Small intestine (tissue), 7 donors: ENCODE measurements around the gene TRPM3. TPM values are rescaled to one million over a fixed set of nuclear protein-coding genes. Genes with fewer than 3 reads are reported as not detected.
A peak's percentile ranks its signal among the peaks of the same experiment; 100 is the strongest.

Source experiments
- DNase-seq, 2 donors: peaks; one replicate each; pipeline versions ENCODE4 v3.0.0 to v3.0.0-alpha.2; 2013
- FAIRE-seq: peaks from 2 replicates; lab custom pipeline; 2012; peaks lifted over from hg19 to GRCh38; lab: Jason Lieb, UNC
- H3K27ac ChIP-seq, 3 donors: one replicate each; pipeline ENCODE4 v1.5.1; 2013; ENCODE audit warnings: low read length in 2 of 3, mild to moderate bottlenecking in 2 of 3, control low read depth in 1 of 3, inconsistent platforms in 1 of 3, low read depth in 1 of 3, moderate library complexity in 1 of 3
- H3K27me3 ChIP-seq, 3 donors: one replicate each; pipeline ENCODE4 v1.6.1; 2013; ENCODE audit warnings: low read length in 3 of 3, inconsistent platforms in 1 of 3; ENCODE audit not compliant: control insufficient read depth in 3 of 3, insufficient read depth in 3 of 3
- H3K36me3 ChIP-seq, 3 donors: one replicate each; pipeline ENCODE4 v1.6.1; 2013; ENCODE audit warnings: low read length in 3 of 3, inconsistent platforms in 1 of 3, low read depth in 1 of 3, mild to moderate bottlenecking in 1 of 3, moderate library complexity in 1 of 3; ENCODE audit not compliant: control insufficient read depth in 3 of 3, insufficient read depth in 2 of 3
- H3K4me1 ChIP-seq, 3 donors: one replicate each; pipeline ENCODE4 v1.6.1; 2013; ENCODE audit warnings: low read length in 2 of 3, inconsistent platforms in 1 of 3, low read depth in 1 of 3, mild to moderate bottlenecking in 1 of 3, moderate library complexity in 1 of 3; ENCODE audit not compliant: control insufficient read depth in 3 of 3, insufficient read depth in 2 of 3
- H3K4me3 ChIP-seq, 3 donors: one replicate each; pipeline ENCODE4 v1.5.1; 2013; ENCODE audit warnings: low read length in 3 of 3, control low read depth in 1 of 3, inconsistent platforms in 1 of 3, low read depth in 1 of 3, mild to moderate bottlenecking in 1 of 3, moderate library complexity in 1 of 3
- H3K9me3 ChIP-seq, 2 donors: one replicate each; pipeline ENCODE4 v1.6.1; 2013; ENCODE audit warnings: low read depth in 1 of 2, low read length in 1 of 2; ENCODE audit not compliant: control insufficient read depth in 2 of 2, insufficient read depth in 1 of 2
- WGBS, 3 donors: extraction: QIAGEN DNeasy Blood & Tissue Kit; methylation state at CpG; one replicate each; pipeline ENCODE4 v1.1.7; 2013; 5-methylcytosine and 5-hydroxymethylcytosine counted together
- polyA plus RNA-seq, 4 donors: library from polyadenylated mRNA; stranded (reverse) in 3 of 4; unstranded in 1 of 4; fragments of 200-250 nt in 3 of 4; fragments of 120-200 nt in 1 of 4; gene quantifications; one replicate each; pipeline versions ENCODE4 v1.2.1 to v1.2.3, GENCODE V29; 2013
- donor health status: healthy with polysubstance abuse.
- donor health status: control.
- donor health status: control.
- donor health status: Bipolar disorder and iron deficiency.
- donor health status: healthy.

TRPM3 gene
- polyA plus RNA-seq, 4 donors = 0.15 to 2.5 (median 0.78) TPM

DNA sequence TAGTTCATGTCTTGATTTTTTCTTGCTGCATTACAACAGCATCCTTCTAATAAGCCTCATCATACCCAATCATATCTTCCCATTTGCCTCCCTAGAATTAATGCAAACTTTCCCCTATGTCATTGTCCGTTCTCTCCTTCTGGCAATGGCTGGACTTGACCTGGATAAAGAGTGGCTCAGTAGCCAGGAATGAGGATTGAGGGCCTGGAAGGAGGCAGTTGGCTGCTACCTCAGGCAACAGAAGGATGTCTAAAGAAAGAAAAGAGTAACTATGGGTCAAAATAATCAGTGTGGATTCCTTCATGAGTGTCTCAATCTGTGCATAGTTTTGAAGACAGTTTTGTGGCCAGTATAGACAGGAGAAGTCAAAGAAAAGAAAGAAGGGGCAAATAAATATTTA is 209.6 kb downstream of the TRPM3 start:
- FAIRE-seq (no peak), DNase-seq (no peak)
- Histone ChIP-seq H3K4me1 (no peaks in the 10 kb centered on the region), H3K9me3 (no peaks in the 10 kb centered on the region), H3K27me3 (no peaks in the 10 kb centered on the region), H3K4me3 (no peak overlapping the region), H3K27ac (no peak overlapping the region), H3K36me3 (no peaks in the 10 kb centered on the region)
- WGBS, 3 donors = 80 to 85% (median 84%) methylated on average over 1 of the region's 1 CpG

DNA sequence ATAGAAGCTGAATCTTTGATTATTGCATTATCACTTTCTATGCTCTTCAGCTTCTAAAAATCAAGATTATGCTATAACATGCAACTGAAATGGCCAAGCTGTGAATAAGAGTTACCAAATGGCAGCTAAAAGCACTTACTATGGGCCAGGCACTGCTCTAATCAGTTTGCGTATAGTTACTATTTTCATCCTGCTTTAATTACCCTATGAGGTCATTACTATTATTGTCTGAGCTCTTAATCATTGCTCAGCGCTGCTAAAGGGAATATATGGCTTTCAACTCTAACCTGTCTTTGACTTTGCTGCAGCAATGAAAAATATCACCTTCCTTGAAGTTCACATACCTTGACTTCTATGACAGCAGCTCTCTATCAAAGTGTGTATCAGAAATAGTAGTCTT is 210.8 kb downstream of the TRPM3 start:
- Histone ChIP-seq H3K27ac (no peak overlapping the region), H3K4me1 (no peaks in the 10 kb centered on the region), H3K9me3 (no peaks in the 10 kb centered on the region), H3K27me3 (no peaks in the 10 kb centered on the region), H3K36me3 (no peaks in the 10 kb centered on the region), H3K4me3 (no peak overlapping the region)
- DNase-seq (no peak), FAIRE-seq (no peak)
- WGBS, 3 donors = 67 to 73% (median 71%) methylated on average over 2 of the region's 2 CpGs

DNA sequence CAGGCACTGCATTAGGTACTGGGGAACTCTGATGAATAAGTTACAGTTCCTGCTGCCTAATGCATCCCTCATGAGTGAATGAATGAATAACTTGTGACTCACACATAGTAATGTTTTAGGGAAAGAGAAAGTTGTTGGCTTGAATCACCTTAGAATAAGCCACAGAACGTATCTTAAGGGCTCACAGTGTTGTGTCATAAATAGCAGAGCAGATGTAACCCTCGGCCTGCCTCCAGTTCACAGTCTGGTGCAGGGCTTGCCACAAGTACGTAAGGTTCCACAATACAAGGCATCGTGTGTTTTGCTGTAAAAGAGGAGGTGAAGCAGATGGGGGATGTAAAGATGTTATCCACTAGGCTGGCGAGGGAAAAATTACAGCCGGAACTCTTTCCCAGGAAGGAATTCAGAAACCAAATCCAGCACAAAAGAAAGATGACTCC is 218.7 kb downstream of the TRPM3 start:
- no peaks in the 10 kb centered on the region for H3K27me3 ChIP-seq
- H3K9me3 ChIP-seq = no peaks in the 10 kb centered on the region
- H3K36me3 ChIP-seq = no peaks in the 10 kb centered on the region
- WGBS, 3 donors = 31 to 56% (median 43%) methylated on average over 6 of the region's 6 CpGs
- DNase-seq (peak; percentile 16 to 88), FAIRE-seq (peak; percentile 81)
- H3K4me3 ChIP-seq = no peak overlapping the region
- H3K27ac ChIP-seq = no peak overlapping the region
- H3K4me1 ChIP-seq = peaks cover 0 to 5% (median 0%) of the 10 kb centered on the region in 3 donors

DNA sequence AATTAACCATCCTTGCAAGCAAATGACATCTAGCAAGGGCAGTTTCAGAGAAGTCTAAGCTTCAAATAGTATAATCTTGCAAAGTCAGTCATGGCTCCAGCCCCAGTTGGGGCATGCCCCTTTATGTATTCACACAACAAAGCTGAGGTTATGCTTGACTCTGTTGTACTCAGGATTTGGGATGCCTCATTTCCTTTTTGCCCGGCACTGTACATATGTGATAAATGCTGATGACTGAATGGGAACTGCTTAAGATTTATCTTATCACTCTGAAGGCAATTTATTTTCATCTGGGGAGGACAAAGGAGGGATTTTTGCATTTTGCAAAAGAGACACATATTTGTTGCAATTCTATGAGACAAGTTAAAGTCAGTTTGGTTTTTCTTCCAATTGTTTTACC is 219.2 kb downstream of the TRPM3 start:
- Histone ChIP-seq H3K4me1 (peaks cover 0 to 5% (median 0%) of the 10 kb centered on the region in 3 donors), H3K36me3 (no peaks in the 10 kb centered on the region), H3K9me3 (no peaks in the 10 kb centered on the region), H3K27me3 (no peaks in the 10 kb centered on the region), H3K4me3 (no peak overlapping the region), H3K27ac (no peak overlapping the region)
- FAIRE-seq (no peak), DNase-seq (no peak)
- 18 to 43% (median 21%) methylated on average over 1 of the region's 1 CpG for WGBS, 3 donors

DNA sequence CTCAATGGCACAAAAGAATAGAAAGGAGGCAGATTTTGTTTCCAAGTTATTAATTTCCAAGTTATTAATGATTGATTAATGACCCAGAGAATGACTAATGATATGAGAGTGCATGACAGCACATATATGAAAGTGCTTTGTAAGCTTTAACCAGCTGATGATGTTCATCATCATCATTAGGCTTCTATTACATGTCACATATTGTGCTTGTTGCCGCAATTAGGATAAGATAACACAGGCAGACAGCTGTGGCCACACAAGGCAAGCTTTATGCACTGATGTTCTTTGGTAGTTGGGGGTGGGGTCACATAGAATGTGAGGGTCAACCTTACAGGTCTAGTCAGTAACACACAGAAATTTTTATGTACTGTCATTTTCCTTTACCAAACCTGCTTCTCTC is 219.7 kb downstream of the TRPM3 start:
- 10 to 69% (median 52%) methylated on average over 1 of the region's 1 CpG for WGBS, 3 donors

DNA sequence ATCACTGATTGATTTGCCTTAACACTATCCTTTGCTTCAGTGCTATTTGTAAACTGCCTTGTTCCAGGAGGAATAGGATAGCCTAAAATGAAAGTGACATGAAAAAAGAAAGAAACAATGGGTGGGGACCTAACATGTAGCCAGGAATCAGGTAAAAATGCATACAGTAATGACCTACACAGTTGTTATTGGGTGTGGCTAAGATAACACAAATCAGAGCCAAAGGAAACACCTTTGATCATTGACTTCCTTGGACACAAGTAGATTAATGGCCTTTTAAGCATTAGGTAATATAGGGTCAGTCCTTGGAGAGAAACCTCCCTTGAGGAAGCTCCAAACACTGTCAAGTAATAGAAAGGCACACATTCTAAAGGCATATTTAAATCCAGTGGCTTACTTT is 220.4 kb downstream of the TRPM3 start:
- peaks cover 0 to 5% (median 0%) of the 10 kb centered on the region in 3 donors for H3K4me1 ChIP-seq
- peak; percentile 81 for FAIRE-seq
- H3K4me3 ChIP-seq = no peak overlapping the region
- H3K27me3 ChIP-seq = no peaks in the 10 kb centered on the region
- DNase-seq = peak; percentile 6 to 88
- no peaks in the 10 kb centered on the region for H3K36me3 ChIP-seq
- no peaks in the 10 kb centered on the region for H3K9me3 ChIP-seq
- no peak overlapping the region for H3K27ac ChIP-seq

More for the DNA sequence above, 219.7 kb downstream of the TRPM3 start:
- Histone ChIP-seq H3K9me3 (no peaks in the 10 kb centered on the region), H3K4me1 (peaks cover 0 to 5% (median 0%) of the 10 kb centered on the region in 3 donors), H3K36me3 (no peaks in the 10 kb centered on the region), H3K27me3 (no peaks in the 10 kb centered on the region), H3K27ac (no peak overlapping the region), H3K4me3 (no peak overlapping the region)
- FAIRE-seq (no peak), DNase-seq (peak in 1 of 2 donors; percentile 66)

DNA sequence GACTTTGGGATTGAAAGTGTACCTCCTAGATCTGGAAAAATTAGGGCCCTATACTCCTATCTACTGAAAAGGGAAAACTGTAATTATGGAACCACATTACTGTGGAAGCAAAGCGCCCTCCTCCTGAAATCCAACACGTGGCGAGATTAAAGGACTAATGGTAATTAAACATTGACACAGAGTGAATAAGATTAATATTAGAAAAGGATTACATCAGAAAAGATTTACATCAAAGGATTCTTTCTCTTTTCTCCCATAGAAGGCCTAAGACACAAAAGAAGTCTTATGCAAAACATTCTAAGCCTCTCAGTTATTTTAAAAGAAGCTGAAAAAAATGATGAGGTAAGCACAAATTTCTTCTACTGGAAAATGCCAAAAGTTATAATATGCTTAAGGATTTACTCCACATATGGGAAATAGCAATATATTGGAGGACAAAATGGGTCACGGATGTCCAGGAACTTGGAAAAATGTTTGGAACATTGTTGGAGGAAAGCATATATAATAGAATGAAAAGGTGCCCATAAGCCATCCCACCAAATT is 227.8 kb downstream of the TRPM3 start:
- 64 to 84% (median 77%) methylated on average over 4 of the region's 4 CpGs for WGBS, 3 donors
- H3K27ac ChIP-seq = no peak overlapping the region
- no peaks in the 10 kb centered on the region for H3K9me3 ChIP-seq
- no peaks in the 10 kb centered on the region for H3K36me3 ChIP-seq
- DNase-seq (no peak), FAIRE-seq (no peak)
- H3K4me1 ChIP-seq = no peaks in the 10 kb centered on the region
- H3K4me3 ChIP-seq = no peak overlapping the region
- H3K27me3 ChIP-seq = peaks cover 0 to 2% (median 0%) of the 10 kb centered on the region in 3 donors

DNA sequence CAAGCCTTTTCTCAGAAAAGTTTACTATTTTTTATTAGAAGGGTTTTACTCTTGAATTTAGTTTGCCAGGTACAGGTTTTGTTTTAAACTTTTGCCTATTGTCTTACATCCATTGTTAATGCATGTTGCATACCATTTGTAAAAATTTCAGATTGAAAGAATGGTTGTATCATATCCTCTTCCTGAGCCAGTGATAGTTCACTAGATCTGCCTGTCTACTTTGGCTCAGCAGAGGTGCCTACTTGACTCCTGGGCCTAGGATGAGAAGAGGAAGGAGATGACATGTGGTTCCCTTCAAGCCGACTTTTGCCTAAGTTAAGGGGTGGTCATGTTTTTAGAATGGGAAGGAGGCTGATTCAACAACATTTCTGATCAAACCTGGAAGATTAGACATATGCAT is 232.9 kb downstream of the TRPM3 start:
- no peak overlapping the region for H3K4me3 ChIP-seq
- 81 to 92% (median 85%) methylated on average over 1 of the region's 1 CpG for WGBS, 3 donors
- FAIRE-seq (no peak), DNase-seq (no peak)
- H3K36me3 ChIP-seq = no peaks in the 10 kb centered on the region
- H3K9me3 ChIP-seq = no peaks in the 10 kb centered on the region
- H3K27me3 ChIP-seq = peaks cover 0 to 2% (median 0%) of the 10 kb centered on the region in 3 donors
- no peaks in the 10 kb centered on the region for H3K4me1 ChIP-seq
- H3K27ac ChIP-seq = no peak overlapping the region

DNA sequence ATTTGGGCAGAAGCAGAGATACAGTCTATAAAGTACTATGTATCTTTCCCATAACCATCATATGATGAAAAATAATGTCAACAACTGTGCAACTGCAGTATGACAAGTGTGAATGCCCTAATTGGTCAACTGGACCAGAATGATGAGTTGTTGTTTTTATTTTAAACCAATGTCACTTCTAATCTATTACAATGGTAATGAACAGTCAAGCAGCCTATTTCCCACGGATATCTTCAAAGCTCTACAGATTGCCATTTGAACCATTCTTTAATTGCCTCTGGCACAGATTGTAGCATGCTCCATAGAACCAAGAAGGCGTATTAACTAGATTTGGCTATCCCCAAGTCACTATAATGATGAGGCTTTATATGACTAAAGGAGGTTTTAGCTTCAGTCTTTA is 233.6 kb downstream of the TRPM3 start:
- Histone ChIP-seq H3K9me3 (no peaks in the 10 kb centered on the region), H3K27me3 (peaks cover 0 to 2% (median 0%) of the 10 kb centered on the region in 3 donors), H3K36me3 (no peaks in the 10 kb centered on the region), H3K4me3 (no peak overlapping the region), H3K4me1 (no peaks in the 10 kb centered on the region), H3K27ac (no peak overlapping the region)
- 49 to 74% (median 64%) methylated on average over 2 of the region's 2 CpGs for WGBS, 3 donors
- DNase-seq (no peak), FAIRE-seq (no peak)
